HG02759 (cell line): ENCODE data around the gene SLC22A23.
"Not testable (repeated sequence)": the region's sequence is repeated elsewhere in the genome, so short reads cannot be mapped to it uniquely, and the experiment has no call there.

Experiments used
- ATAC-seq: cut with Tn5 transposase; IDR thresholded peaks from one replicate; pipeline ENCODE4 v1.9.1; 2021; ENCODE audit warnings: mild to moderate bottlenecking, moderate library complexity; ENCODE audit not compliant: unreplicated experiment

Gene SLC22A23

GRCh38 chr6:3386374-3386857 lies 70.4 kb downstream of the SLC22A23 start:
- ATAC-seq = no peak

GRCh38 chr6:3385660-3386151 lies 71.1 kb downstream of the SLC22A23 start:
- ATAC-seq = no peak

- ATAC-seq = not testable (repeated sequence)
Observed at GRCh38 chr6:3385181-3385580, 71.7 kb downstream of the SLC22A23 start.

GRCh38 chr6:3384241-3385143 lies 72.4 kb downstream of the SLC22A23 start:
- no peak for ATAC-seq

GRCh38 chr6:3383525-3383924 lies 73.3 kb downstream of the SLC22A23 start:
- no peak for ATAC-seq

GRCh38 chr6:3382326-3383279 lies 74.2 kb downstream of the SLC22A23 start:
- no peak for ATAC-seq

- ATAC-seq = no peak
Observed at GRCh38 chr6:3381233-3381921, 75.5 kb downstream of the SLC22A23 start.

- ATAC-seq = no peak
Observed at GRCh38 chr6:3380344-3381232, 76.3 kb downstream of the SLC22A23 start.

GRCh38 chr6:3379482-3380060 lies 77.3 kb downstream of the SLC22A23 start:
- ATAC-seq = no peak

- not testable (repeated sequence) for ATAC-seq
Observed at GRCh38 chr6:3378808-3379207, 78.0 kb downstream of the SLC22A23 start.

- ATAC-seq = not testable (repeated sequence)
Observed at GRCh38 chr6:3378398-3378782, 78.5 kb downstream of the SLC22A23 start.

- ATAC-seq = no peak
Observed at GRCh38 chr6:3377536-3378397, 79.1 kb downstream of the SLC22A23 start.

- ATAC-seq = no peak
Observed at GRCh38 chr6:3376893-3377535, 79.8 kb downstream of the SLC22A23 start.

- ATAC-seq = no peak
Observed at GRCh38 chr6:3376064-3376463, 80.8 kb downstream of the SLC22A23 start.

- ATAC-seq = no peak
Observed at GRCh38 chr6:3373597-3374203, 83.2 kb downstream of the SLC22A23 start.

- ATAC-seq = no peak
Observed at GRCh38 chr6:3372912-3373554, 83.8 kb downstream of the SLC22A23 start.
